ENCODE data around the gene CYLD.

- TF ChIP-seq CTCF (IDR thresholded peaks at IDR 0.05) (no peak), POLR2AphosphoS5 (IDR thresholded peaks at IDR 0.05) (no peak)
These were observed 54.9 kb downstream of the CYLD start for GRCh38 chr16:50796829-50797228.
